NOMO-1 treated with DMSO at 0.1 percent for 48 hours (cell line): ENCODE measurements around the gene SFSWAP.

Source experiments
- DNase-seq: peaks from one replicate; lab custom pipeline; 2025; ENCODE audit not compliant: unreplicated experiment; lab: John Stamatoyannopoulos, UW

The SFSWAP gene

DNA sequence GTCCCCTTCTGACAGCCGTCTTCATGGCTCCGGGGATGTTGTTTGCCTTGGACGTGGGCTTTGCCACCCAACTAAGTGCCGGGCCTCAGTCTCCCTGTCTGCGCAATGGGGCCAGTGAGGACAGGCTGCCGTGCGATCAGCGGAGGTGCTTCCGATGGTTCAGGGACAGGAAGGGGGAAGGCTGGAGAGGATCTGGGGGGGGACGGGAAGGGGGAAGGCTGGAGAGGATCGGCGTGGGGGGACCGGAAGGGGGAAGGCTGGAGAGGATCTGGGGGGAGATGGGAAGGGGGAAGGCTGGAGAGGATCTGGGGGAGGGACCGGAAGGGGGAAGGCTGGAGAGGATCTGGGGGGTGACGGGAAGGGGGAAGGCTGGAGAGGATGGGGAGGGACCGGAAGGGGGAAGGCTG, 120.7 kb downstream of the SFSWAP start:
- DNase-seq = no peak

DNA sequence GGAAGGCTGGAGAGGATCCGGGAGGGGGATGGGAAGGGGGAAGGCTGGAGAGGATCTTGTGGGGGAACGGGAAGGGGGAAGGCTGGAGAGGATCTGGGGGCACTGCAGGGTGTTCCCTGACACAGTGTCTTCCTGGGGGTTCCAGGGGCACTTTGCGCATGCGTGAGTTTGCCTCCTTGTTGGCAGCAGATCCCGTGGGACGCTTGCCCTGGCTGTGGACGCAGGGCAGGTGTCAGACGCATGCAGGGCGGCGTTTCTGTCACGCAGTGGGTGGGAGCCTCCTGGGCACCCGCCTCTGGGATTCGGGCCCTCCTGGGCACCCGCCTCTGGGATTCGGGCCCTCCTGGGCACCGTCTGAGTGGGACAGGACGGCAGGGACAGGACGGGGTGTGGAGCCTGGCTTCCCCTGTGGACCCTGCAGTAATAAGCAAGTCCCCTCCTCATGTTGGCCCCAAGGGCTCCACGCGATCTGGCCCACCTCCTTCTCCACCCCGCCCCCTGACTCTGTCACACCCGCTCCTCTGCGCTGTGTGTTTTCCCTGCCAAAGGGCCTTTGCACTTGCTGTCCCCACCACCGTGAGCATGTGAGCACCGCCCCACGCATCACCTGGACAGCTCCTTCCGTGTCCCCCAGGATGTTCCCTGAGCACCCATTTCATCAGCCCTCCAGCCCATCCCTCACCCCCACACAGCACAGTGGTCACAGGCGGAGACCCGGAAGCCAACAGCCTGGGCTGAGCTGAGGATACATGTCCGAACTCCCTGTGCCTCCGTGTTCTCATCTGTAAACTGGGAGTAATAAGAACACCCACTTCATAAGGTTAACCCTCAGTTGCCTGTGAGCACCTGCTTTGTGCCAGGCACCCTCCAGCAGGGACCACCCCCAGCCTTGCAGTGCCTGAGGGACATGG, 121.7 kb downstream of the SFSWAP start:
- DNase-seq = no peak

DNA sequence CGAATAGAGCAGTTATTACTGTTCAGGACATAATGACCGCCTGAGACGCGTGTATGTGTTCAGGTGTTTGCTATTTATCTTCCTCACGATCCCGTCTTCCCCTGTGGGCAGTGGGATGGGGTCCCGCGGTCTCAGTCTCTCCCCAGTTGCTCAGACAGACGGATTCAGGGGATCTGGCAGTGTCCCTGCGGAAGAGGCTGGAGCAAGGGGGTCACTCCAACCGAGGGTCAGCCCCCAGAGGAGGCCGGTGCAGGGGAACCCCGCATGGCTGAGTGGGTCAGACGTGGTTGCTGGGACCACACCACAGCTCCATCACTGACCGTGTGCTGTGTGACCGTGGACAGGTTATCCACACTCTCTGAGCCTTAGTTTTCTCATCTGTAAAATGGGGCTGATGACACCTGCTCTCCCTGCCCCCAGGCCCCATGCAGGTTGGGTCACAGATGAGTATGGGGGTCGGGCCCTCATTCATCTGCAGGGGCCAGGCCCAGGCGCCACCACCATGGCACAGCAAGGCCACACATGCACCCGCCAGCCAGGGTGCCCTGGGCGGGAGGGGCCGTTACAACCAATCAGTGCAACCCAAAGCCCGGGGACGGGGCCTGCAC, 122.5 kb downstream of the SFSWAP start:
- no peak for DNase-seq

DNA sequence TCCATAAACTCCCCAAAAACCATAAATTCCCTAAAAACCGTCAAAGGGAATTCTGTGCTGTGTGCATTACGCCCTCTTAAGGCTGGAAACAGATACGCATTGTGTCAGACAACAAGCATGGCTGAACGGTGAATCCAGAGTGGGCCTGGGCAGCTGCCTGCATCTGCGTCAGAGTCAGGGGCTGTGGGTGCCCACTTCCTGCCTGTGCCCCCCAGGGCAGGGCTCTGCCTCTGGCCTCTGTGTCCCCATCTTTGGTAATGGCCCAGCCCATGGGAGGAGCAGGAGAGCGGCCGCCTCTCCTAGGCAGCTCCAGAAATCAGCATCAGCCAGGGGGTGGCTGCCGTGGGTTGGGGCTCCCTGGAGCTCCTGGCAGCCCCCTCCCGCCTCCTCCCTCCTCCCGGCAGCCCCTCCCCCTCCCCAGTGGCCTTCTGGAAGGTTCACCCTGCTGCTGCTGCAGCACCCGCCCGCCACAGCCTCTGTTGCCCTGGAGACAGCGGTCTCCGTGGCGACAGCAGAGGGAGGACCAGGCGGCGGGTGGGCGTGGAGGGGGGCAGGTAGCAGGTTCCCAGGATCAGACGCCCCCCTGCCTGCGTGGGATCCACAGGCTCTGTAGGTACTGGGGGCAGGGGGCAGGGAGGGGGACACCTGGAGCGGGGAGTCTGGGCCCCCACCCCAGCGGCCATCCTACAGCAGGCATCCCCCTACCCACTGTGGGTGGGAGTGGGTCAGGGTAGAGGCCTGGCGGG, 123.2 kb downstream of the SFSWAP start:
- DNase-seq = no peak

DNA sequence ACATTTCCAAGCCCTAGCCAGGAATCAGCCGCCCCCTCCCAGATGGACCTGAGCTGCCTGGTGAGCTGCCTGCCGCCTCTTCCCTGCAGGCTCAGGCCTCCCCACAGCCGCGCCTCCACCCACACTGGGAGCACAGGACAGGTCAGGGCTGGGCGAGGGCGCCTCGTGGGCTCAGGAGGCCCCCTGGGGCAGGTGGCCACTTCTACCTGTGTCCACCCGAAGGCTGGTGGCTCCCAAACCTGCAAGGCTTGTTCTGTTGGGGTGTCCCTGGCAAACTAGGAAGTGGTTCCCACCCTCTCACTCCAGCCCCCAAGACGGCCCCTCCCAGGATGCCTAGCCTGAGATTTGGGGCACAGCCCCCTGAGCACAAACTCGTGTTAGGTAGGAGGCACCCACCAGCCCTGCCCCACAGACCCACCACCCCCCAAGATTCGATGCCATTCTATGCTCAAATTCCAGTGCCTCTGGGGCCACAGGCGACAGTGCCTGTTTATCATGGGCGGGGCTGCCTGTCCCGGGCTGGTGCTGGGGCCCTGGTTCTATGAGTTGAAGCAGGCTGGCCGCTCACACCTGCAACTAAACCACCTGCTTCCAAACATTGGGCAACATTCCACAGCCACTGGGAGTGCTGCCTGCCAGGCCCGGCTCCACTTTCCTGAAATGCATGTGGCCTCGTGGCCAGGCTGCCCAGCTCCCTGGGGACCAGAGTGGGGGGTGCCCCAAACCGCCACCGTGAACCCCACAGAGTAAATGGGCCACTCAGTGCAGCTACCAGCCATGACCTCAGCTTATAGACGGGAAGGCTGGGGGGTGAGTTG, 124.1 kb downstream of the SFSWAP start:
- no peak for DNase-seq

DNA sequence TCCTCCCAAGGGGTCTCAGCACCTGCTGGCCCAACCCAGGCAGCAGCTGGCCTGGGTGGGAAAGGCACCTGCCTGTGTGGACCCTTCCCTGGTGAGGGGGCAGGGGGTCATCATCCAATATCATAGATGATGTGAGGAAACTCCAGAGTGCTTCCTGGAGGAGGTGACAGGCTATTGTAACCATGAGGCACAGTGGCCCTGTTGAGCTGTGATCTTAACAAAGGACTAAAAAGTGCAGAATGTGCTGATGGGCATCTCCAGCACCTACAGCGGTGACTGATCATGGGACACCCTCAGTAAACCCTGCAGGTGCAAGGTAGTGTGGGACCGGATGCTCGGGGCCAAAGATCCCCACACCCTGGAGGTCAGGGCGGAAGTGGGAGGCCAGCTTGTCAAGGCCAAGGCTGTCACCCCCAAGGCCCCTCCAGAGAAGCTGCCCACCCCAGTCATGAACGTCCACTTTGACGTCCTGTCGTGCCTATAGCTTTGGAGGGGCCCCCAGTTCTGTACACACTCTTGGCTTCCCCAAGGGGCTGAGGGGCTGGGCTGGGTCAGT, 124.8 kb downstream of the SFSWAP start:
- no peak for DNase-seq

DNA sequence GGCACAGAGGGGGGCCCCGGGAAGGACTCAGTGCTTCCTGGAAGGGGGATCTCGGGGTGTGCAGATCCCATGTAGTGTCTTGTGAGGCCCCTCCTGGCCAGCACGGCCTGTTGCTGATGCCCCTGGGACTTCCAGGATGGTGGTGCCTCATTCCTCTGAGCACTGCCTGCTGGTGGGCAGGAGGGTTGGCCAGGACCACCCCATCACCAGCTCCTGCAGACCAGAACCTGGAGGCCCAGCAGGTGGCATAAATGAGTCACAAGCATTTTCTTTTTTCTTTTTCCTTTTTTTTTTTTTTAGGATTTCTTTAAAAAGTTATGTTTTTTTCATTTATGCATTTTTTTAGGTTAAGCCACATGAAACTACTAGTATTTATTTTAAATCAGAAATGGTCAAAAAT, 125.3 kb downstream of the SFSWAP start:
- DNase-seq = no peak

DNA sequence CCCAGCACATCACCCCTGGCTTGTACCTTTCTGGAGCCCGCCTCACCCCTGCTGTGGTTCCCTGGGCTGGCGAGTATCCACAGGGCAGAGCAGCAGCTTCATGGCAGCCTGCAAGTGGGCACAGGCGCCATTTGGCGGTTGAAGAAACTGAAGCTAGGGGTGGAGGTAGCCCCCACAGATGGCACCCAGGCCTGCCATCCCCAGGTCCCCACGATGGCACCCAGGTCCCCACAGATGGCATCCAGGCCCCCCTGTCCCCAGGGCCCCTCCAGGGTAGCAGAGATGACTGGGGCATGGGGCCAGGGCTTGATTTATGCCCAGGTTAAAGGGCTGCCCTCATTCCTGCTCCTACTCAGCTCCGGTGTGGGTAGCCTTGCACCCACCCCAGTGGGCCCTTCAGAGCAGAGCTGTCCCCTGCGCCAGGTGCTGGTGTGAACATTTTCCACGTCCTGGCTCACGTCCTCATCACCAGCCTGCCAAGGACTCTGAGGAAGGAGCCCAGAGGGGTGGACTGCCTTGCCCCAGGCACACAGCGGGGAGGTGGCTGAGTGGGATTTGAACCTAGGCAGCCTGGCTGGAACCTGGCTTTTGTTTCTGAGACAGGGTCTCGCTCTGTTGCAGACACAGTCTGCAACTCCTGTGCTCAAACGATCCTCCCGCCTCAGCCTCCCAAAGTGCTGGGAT, 126.0 kb downstream of the SFSWAP start:
- DNase-seq = no peak

DNA sequence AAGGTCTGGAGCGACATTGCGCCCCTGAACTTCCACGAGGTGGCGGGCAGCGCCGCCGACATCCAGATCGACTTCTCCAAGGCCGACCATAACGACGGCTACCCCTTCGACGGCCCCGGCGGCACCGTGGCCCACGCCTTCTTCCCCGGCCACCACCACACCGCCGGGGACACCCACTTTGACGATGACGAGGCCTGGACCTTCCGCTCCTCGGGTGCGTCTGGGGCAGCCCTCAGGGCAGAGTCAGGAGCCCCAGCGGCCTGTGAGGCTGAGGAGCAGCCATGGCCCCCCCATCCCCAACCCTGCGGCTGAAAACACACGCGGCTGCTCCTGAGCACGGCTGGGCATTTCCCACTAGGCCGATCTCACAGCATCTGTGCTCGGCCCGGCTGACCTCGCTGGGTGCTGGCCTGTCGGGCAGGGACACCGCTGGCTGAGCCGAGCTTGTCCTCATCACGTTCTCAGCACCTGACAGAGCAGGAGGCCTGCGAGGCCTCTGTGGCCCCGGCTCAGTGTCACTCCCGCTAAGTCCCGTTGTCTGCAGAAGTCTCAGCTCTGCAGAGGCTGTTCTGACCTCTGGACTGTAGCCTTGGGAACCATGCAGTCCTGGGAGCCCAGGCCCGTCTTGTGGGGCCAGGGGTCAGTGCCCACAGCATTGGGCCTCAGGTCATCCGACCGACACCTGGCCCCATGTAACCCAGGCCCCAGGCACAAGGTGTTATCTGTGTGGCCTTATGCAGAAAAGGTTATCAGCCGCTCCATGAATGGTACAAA, 129.9 kb downstream of the SFSWAP start:
- DNase-seq = no peak

DNA sequence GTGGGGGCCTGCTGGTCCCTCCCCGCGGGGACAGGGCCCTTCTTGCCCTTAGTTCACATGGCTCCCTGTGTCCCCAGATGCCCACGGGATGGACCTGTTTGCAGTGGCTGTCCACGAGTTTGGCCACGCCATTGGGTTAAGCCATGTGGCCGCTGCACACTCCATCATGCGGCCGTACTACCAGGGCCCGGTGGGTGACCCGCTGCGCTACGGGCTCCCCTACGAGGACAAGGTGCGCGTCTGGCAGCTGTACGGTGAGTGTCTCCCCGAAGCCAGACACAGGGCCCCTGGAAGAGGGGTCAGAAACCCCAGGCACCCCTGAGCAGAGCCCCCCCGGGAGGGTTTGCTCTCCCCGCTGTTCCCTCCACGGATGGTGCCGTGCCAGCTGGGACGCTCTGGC, 130.7 kb downstream of the SFSWAP start:
- no peak for DNase-seq

DNA sequence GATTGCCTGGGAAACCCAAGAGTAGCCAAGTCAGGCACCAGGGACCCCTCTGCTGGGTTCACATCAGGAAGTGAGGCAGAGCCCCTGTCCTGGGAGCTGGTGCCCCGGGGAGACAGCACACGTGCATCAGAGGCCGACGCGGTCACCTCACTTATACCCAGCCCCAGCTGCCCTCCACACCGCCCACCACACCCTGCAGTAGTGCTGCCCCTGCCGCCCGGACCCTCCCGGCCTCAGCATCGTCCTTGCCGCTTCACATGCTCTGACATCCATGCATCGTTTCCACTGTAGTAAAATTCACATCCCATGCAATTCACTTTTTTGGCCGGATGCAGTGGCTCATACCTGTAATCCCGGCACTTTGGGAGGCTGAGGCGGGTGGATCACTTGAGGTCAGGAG, 131.3 kb downstream of the SFSWAP start:
- DNase-seq = no peak

DNA sequence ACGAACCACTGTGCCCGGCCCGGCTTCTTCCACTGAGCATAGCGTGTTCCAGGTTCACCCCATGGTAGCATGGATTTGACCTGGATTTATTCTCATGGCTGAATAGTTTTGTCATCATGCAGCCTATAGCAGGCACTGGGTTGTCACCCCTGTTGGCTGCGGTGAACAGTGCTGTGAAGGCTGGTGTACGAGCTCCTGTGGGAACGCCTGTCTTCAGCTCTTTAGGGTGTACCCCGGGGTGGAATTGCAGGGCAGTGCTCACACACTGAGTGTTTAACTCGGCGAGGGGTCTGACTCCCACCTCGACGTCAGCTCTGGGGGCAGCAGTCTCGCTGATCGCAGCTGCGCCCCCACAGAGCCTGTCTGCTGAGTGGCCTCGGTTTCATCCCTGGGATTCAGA, 132.6 kb downstream of the SFSWAP start:
- no peak for DNase-seq

DNA sequence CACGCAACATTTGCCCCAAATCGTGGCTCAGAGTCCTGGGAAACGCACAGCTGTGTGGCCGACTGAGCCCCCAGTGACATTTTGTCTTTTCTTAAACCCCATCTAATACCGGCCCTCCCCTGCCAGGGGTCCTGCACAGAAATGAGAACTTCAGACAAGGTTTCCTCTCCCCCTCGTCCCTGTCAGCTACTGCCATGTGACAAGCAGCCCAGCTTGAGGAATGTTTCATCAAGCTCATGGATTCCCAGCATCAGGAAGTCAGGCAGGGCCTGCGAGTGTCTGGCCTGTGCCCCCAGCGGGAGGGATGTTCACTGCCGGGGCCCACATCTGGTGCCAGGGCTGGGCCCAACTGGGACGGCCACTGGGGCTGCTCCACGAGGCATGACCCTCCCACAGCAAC, 133.2 kb downstream of the SFSWAP start:
- DNase-seq = no peak

DNA sequence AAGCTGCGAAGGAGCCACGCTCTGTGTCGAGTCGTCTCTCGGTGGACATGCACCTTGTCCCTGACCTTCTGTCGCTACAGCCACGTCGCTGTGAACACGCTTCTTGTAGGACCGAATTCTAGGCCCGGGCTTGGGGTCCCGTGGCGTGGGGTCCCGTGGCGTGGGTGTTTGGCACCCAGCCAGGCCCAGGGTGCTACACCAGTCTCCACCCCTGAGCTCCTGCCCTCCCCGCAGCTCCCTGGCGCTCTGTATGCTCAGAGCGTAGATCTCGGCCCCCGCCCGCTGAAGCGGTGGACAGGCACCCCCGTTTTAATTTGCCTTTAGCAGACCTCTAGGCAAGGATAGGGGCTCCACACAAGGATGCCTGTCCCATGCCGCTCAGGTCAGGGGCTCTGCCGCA, 133.8 kb downstream of the SFSWAP start:
- no peak for DNase-seq

DNA sequence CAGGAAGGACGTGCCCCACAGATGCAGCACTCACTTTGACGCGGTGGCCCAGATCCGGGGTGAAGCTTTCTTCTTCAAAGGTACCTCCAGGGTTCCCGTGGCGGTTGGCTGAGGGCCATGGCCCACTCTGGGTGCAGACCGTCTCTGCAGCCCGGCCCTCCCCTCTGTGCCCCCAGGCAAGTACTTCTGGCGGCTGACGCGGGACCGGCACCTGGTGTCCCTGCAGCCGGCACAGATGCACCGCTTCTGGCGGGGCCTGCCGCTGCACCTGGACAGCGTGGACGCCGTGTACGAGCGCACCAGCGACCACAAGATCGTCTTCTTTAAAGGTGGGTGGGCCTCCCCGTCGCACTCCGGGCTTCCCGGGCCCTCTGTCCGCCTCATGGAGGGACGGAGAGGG, 134.2 kb downstream of the SFSWAP start:
- no peak for DNase-seq

DNA sequence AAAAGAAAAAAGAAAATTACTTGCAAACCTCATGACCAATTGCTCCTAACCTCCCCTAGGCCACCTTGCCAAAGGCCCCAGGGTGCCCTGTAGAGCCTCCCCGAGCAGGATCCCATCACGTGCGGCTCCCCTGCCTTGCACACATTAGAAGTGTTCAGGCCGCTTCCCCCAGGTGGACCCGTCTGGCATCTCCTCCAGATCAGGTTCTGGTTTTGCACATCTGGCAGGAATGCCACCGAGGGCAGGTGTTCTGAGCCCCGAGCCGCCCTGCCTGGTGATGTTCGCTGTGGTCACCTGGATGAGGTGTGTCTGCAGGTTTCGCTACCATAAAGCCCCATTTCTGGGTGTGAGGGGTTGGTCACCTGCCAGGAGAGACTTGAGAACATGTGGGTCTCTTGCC, 136.6 kb downstream of the SFSWAP start:
- DNase-seq = no peak

DNA sequence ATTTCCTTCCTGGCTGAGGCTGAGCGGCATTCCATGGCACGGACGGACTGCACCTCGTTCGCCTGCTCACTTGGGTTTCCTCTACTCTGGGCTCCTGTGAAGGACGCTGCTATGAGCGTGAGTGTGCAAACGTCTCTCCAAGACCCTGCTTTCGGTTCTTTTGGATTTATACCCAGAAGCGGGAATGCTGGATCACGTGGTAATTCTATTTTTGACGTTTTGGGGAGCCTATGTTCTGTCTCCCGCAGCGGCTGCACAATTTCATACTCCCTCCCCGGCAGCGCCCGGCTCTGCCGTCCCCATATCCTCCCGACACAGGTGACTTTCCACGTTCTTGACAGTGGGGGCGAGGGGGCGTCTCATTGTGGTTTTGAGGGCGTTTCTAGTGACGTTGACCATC, 137.9 kb downstream of the SFSWAP start:
- no peak for DNase-seq
